HG02588 (cell line): Measurements from ENCODE around the gene RETREG2.

Source experiments
- ATAC-seq: cut with Tn5 transposase; IDR thresholded peaks from one replicate; pipeline ENCODE4 v1.9.1; 2021; ENCODE audit warnings: mild to moderate bottlenecking, moderate library complexity; ENCODE audit not compliant: unreplicated experiment

Gene RETREG2

DNA sequence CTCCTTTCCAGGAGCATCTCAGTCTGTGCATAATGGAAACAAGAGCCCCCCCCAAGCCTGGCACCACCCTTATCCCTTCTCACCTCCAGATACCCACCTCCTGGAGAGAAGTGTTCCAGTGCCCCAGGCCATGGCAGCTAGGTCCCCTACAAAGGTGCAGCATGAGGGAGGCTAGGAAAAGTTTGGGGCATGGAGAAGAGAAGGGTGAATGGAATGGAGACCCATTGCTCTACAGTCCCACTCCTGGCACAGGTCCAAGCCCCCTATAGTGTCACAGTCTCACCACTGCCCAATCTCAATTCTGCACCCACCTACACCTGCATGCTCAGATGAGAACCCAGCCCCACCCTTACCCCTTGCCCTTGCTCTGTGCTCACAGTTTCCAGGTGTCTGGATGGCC is 9.1 kb upstream of the RETREG2 start:
- no peak for ATAC-seq

DNA sequence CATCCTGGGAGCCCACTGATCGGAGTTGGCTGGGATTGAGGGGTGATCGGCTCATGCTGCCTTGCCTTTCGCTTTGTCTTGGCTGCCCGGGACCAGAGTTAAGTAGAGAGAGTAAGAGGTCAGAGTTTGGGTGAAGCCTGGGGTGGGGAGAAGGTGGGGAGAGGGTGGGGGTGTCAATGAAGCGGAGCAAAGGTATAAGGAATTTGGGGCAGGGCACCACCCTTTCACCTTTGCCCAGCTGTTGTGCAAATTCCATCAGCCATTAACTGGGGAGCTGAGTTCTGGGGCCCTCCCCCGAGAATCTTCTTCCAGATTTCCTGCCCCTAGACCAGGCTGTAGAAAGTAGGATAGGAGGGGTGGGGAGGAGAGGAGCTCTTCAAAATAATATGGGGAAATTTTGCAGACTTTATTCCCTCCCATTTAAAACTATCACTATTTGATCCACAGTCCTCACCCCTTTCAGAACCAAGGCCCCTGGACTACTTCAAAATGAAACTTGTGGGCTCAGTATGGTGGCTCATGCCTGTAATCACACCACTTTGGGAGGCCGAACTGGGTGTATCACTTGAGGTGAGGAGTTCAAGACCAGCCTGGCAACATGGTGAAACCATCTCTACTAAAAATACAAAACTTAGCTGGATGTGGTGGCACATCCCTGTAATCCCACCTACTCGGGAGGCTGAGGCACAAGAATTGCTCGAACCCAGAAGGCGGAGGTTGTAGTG is 8.0 kb upstream of the RETREG2 start, which contains the start of gene SLC23A3:
SLC23A3 (minus strand) TSS at position 100 of the 725 bp plus-strand sequence; CDS start at position 55, 45 bp downstream.
- ATAC-seq: no peak

DNA sequence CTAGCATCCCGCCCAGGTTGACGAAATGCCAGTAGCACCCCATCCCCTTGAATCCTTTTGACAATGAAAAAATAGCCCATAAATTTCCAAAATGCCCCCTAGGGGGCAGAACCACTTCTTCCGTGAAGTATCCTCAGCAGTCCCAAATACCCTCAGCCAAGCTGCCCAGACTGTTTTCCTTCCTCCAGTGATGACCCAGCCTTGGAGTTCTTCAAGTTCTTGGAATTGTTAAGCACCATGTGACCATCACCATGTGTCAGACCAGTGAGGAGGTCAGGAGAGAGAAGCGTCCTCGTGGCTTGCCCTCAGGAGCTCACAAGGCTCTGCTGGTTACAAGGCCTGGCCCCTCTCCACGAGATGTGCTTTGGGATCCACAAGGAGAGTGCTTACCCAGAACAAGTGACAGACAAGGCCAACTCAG is 6.8 kb upstream of the RETREG2 start:
- ATAC-seq: no peak

DNA sequence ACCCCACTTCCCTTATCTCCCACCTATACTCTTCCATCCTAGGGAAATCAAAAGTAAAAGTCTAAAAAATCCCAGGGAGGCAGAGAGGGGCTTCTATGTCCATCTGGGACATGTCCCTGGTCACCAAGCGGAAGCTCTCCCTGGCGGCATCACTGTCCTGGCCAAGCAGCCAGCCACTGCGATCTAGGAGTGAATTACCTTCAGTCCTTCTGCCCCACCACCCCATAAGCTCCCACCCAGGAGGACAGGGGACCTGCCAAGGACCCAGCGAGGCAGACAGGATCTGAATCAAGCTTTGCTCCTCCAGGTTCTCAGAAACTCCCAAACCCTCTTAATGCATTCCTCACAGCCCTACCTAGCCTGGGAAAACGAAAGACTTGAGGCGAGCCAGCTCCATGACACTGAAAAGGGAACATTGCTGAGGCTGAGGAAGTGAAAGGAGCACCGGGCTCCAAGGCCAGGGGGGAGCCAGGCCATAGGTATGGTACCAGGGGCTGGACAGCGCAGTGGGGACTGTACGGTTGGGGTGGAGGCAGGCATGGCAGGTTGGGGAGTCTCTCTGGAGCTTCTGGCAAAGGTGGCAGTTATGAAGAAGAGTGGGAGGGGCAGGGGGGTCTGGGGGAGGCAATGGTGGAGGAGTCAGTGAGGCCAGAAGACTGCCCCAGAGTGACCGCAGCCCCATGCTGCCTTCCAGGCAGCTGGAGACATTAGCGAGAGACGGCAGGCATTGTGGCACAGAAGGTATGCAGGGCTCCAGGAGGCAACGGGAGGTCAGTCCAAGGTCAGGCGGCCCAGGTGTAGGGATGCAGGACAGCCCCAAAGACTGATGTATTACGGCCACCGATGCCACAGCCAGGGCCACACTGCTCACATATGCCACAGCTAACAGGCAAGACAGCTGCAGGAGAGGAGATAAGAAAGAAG is 5.6 kb upstream of the RETREG2 start:
- no peak for ATAC-seq

DNA sequence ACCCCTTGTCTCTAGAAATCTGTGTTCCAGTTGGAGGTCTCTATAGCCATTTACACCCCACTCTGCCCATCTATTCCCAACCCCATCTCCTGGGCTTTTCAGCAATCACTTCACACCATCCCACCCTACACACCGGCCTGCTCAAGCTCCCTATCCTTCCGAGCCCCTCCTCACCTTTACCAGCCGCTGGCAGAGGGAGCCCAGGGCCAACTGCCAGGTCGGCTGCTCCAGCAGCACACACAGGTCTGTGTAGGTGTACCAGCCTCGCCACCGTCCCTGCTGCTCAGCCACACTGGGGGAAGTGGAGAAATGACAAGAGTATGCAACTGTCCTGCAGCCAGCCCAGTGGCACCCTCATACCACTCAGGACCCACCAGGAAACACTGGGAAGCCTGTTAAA is 4.9 kb upstream of the RETREG2 start:
- ATAC-seq: no peak

DNA sequence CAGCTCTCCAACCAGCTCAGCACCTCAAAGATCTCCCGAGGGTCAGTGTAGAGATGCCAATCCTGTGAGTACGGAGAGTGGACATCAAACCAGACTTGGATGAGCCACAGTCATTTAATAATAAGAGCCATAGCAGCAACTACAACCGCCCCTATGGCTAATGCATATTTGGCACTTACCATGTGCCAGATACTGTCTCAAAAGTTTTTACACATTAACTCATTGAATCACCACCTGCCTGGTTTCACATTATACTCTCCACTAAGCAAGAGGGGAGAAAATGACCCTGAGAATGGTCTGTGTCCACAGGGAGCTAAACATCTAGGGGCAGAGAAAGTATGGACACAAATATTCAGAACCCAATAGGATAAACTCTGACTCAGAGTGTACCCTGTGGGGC is 3.9 kb upstream of the RETREG2 start:
- ATAC-seq: no peak

DNA sequence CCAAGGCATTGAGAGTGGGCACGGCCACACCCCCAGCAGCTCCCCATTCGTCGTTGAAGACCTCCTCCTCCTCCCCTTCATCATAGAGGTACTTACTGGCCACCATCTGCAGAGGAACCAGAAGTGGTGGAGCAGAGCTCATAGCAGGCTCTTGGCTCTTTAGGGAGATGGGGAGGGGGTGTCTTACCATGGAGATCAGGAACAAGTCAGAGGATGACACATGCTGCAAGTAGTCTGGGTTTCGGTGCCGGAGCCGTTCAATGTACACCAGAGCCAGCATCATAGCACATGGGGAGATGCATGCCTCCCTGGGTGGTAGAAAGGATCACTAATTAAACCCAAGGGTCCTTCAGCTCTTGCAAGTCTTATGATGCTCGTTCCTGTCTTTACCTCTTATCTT is 3.3 kb upstream of the RETREG2 start:
- no peak for ATAC-seq

DNA sequence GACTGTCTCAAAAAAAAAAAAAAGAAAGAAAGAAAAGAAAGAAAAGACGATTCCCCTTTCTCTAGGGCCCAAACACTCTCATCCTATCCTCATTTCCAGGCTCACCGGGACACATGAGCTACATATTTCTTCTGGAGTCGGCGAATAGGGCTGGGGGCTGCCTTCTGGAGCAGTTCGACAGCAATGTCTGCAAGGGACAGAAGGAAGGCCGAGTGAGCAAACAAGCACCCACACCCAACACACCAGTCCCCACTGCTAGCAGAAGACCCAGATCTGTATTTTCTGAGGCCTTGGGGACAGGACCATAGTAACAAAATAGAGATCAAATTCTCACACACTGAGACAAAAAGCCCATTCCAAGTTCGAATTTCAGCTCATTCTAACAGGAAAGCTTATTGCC is 2.6 kb upstream of the RETREG2 start:
- ATAC-seq: no peak

DNA sequence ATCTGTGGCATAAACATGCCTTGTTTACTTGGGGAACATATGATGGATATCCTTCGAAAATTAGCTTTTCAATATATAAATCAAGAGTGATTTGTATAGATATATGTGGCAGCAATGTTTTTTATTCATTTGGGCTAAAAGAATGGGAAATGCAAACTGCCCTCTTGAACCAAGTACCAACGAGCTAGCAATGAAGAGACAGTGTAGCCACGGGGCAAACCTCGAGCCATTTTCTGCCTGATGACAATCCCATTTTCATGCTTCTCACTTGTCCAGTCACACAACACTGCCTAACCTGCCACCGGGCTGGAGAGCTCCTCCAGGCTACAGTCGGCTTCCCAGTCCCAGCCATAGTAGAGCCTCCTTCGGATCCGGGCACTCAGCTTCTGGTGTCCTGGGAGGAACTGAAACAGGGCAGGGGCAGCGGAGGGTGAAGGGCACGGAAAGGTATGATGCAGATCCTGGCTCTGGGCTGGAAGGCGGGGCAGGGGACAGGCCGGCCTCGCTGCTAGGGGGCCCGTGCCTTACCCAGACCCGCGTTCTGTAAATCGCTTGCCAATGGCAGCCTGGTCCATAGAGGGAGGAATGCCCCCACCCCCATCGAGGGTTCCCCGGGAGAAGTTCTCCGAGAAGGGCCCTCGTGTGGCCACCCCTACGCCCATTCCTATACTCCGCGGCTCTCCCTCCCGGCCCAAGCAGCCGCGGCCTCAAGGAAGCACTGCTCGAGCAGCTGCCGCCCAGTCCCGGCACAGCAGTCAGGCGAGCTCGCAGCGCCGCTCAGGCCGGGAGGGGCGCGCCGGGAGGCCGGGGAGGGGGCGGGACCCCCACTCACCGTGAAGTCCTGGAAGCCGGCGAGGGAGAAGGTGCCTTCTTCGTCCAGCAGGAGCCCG is 1.9 kb upstream of the RETREG2 start:
- peak; percentile 18 for ATAC-seq

DNA sequence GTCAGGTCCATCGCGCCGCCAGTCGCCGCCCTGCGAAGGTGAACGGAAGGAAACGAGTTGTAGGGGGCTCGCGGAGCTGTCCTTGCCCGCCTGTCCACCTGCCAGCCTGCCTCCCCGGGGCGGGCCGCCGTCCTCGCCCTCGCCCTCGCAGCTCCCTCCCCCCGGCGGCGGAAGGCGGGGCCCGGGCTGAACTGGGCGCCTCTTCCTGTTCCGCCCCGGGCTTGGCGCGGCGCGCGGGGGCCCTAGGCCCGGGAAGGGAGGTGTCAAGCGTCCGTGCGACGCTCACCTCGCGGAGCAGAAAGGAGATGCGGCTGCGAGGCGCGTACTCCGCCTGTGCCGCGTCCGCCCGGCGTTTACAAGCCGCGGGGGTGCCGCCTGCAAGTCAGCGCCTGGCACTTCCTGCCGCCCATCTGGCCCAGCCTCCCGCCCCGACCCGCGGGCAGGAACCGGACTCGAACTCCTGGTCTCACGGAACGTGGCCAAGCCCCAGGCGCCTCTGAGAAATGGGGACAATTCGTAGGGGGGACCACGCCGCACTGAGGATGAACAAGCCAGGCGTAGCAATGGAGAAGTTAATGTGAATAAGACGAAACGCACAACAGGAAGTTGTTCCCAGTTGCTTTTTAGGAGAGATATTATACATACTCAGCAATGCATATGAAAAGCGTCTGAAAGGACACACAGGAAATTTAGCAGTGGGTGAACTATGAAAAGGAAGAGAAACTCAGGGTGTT is 1.1 kb upstream of the RETREG2 start, which contains the start of gene CNPPD1:
CNPPD1 (minus strand) TSS at position 108 of the 734 bp plus-strand sequence; CDS start at position 11, 97 bp downstream.
- peak; percentile 68 for ATAC-seq

DNA sequence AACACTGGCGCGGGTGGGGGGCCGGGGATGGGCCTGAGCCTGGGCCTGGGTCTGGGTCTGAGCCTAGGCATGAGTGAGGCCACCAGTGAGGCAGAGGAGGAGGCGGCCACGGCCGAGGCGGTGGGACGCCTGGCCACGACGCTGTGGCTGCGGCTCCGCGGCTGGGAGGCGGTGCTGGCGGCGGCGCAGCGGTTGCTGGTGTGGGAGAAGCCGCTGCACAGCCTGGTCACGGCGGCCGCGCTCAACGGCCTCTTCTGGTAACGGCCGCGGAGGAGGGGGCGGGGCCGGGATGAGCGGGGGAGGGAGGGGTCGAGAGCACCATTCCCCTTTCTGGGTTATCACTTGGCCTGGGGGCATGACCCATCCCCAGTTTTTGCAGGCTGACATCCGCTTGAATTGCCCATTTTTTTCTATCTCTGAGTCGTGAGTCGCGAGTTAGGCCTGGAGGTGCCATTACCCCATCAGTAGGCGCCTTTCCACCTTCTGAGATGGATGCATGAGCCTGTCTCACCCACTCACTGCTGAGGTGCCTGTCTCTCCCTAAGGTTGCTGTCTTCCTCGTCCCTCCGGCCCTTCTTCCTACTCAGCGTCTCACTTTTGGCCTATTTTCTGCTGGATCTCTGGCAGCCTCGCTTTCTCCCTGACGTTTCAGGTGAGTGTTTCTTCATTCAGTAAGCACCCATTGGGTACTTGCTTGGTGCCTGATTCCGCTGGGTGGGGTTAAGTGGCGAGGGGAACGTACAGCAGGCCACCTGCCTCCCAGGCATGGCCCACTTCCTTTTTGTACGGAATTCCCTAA is 501 bp downstream of the RETREG2 start:
- ATAC-seq: peak; percentile 15

DNA sequence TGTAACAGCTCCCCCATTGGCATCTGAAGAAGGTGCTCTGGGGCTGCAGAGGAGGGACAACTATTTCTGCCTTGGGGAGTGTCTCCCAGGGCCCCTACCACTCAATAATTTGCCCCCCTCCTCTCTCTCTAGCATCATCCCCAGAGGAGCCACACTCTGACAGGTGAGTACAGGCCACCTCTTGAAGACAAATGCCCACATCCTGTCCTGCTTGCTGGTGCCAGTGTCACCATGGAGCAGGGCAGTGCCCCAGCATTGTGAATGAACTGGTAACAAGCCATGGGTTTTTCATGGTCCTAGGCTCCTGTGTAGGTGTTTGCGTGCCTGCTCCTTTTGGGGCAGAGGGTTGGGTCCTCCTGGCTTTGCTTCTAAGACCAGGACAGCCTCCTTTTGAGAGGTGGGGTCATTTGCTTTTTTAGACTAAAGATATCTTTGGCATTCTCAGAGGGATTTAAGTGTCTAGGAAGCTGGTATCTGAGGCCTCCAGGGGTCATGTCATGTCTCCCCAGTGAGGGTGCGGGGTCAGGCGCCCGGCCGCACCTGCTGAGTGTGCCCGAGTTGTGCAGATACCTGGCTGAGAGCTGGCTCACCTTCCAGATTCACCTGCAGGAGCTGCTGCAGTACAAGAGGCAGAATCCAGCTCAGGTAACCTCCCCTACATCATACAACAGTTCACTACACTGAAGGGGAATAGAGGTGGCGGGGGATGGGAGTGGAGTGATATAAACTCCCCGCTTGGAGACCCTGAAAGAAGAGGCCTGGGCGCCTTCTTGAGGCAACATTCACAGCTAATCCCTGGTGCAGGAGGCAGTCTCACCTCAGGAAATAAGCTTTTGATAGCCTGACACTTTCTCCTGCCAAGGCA is 1.8 kb downstream of the RETREG2 start:
- no peak for ATAC-seq

DNA sequence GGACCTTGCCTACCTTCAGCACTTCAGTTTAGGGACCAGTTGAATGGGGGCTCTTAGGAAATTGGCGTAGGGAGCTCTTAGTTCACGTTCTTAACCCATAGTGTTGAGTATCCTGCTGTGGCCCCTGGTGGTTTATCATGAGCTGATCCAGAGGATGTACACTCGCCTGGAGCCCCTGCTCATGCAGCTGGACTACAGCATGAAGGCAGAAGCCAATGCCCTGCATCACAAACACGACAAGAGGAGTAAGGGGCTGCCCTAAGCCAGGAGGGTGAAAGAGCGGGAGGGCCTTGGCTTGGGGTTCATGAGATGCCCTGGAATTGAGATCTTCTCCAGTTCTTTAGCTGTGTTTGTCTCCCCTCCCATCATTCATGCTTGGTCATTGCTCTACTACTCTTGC is 2.9 kb downstream of the RETREG2 start:
- ATAC-seq: no peak

DNA sequence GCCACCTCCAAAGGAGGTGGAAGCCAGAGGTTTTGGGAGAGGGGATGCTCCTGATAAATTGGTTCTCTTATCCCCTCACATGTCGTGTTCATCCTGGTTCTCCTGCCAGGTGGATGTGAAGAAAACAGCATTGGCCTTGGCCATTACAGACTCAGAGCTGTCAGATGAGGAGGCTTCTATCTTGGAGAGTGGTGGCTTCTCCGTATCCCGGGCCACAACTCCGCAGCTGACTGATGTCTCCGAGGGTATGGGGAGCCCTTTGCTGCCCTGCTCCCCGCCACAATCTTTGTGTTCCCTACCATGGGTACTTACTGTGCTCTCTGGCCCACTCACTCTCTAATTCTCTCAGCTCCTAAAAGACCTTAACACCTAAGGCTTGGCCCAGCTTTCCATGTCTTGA is 3.5 kb downstream of the RETREG2 start:
- no peak for ATAC-seq

DNA sequence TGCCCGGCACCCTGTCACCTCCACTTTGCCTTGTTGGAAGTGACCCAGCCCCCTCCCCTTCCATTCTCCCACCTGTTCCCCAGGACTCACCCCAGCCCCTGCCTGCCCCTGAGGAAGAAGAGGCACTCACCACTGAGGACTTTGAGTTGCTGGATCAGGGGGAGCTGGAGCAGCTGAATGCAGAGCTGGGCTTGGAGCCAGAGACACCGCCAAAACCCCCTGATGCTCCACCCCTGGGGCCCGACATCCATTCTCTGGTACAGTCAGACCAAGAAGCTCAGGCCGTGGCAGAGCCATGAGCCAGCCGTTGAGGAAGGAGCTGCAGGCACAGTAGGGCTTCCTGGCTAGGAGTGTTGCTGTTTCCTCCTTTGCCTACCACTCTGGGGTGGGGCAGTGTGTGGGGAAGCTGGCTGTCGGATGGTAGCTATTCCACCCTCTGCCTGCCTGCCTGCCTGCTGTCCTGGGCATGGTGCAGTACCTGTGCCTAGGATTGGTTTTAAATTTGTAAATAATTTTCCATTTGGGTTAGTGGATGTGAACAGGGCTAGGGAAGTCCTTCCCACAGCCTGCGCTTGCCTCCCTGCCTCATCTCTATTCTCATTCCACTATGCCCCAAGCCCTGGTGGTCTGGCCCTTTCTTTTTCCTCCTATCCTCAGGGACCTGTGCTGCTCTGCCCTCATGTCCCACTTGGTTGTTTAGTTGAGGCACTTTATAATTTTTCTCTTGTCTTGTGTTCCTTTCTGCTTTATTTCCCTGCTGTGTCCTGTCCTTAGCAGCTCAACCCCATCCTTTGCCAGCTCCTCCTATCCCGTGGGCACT is 4.5 kb downstream of the RETREG2 start:
- ATAC-seq: no peak

DNA sequence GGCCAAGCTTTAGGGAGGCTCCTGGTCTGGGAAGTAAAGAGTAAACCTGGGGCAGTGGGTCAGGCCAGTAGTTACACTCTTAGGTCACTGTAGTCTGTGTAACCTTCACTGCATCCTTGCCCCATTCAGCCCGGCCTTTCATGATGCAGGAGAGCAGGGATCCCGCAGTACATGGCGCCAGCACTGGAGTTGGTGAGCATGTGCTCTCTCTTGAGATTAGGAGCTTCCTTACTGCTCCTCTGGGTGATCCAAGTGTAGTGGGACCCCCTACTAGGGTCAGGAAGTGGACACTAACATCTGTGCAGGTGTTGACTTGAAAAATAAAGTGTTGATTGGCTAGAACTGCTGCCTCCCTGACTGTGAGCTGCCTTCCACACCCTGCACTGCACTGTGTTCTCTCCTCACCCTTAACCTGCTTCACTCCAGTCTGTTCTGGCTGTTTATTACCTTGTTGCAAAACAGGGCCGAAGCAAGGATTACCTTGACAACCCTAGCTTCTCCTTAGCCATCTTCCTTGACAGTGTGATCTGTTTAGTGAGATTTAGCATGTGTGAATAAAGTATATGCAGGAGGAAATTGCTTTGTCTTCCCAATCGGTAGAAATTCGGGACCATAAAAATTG is 5.2 kb downstream of the RETREG2 start:
- no peak for ATAC-seq

DNA sequence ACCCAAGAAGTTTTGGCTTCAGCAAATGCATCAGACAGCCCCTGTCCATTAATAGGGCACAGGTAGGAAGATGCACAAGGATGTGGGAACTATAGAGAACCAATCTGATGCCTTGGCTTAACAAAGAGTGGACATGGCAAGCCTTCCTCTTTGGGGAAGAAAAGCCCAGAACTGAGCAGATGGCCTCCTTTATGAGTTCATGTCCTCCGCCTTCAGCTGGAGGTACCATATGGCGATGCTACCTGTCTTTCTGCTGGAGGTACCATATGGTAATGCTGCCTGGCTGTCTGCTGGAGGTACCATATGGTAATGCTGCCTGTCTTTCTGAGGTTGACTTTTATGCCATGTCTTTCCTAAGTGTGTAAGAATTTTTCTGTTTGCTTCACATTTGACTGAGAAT is 6.0 kb downstream of the RETREG2 start:
- ATAC-seq: no peak
